Heart right ventricle (tissue), 16 donors: ENCODE data around the gene PTPRE. TPM values are rescaled to one million over a fixed set of nuclear protein-coding genes. Genes with fewer than 3 reads are reported as not detected.

Experiments
- ATAC-seq, 8 donors: fragments of 200-7000 bp; cut with Tn5 transposase; one replicate each; pipeline ENCODE4 v1.9.1; 2020; ENCODE audit warnings: mild to moderate bottlenecking in 8 of 8, moderate library complexity in 8 of 8, moderate number of reproducible peaks in 1 of 8
- DNase-seq, 2 donors: peaks; one replicate each; pipeline ENCODE4 v3.0.0-alpha.2; 2020
- H3K27ac ChIP-seq, 10 donors: fragments of 200-600 bp; sonication (generic) in 2 of 10; one replicate each; pipeline versions ENCODE4 v1.5.0 to v1.8.0; 2020 to 2022; ENCODE audit warnings: mild to moderate bottlenecking in 3 of 10
- H3K27me3 ChIP-seq, 7 donors: fragments of 200-600 bp; one replicate each; pipeline ENCODE4 v1.8.0; 2021 to 2022; ENCODE audit warnings: mild to moderate bottlenecking in 2 of 7
- H3K36me3 ChIP-seq, 9 donors: fragments of 200-600 bp; sonication (generic) in 1 of 9; one replicate each; pipeline versions ENCODE4 v1.5.0 to v1.8.0; 2020 to 2022; ENCODE audit warnings: mild to moderate bottlenecking in 2 of 9
- H3K4me1 ChIP-seq, 9 donors: fragments of 200-600 bp; sonication (generic) in 1 of 9; one replicate each; pipeline versions ENCODE4 v1.5.0 to v1.8.0; 2020 to 2022; ENCODE audit warnings: mild to moderate bottlenecking in 4 of 9
- H3K4me3 ChIP-seq, 10 donors: fragments of 200-600 bp; sonication (generic) in 2 of 10; one replicate each; pipeline versions ENCODE4 v1.5.0 to v1.8.0; 2020 to 2022; ENCODE audit warnings: mild to moderate bottlenecking in 7 of 10, moderate library complexity in 2 of 10
- H3K9me3 ChIP-seq, 11 donors: fragments of 200-600 bp in 10 of 11; sonication (generic) in 2 of 11; one replicate each; pipeline versions ENCODE4 v1.5.0 to v1.8.0; 2013 to 2022; ENCODE audit warnings: mild to moderate bottlenecking in 2 of 11, control low read depth in 1 of 11, moderate library complexity in 1 of 11
- CTCF ChIP-seq, 9 donors: fragments of 200-600 bp; sonication (generic) in 2 of 9; IDR thresholded peaks; one replicate each; pipeline versions ENCODE4 v1.5.0 to v1.8.0; 2021 to 2022; ENCODE audit warnings: antibody characterized with exemption in 9 of 9, mild to moderate bottlenecking in 5 of 9, moderate library complexity in 1 of 9
- WGBS, 2 donors: extraction: QIAGEN DNeasy Blood & Tissue Kit; methylation state at CpG; one replicate each; pipeline ENCODE4 v1.1.7; 2013; ENCODE audit warnings: inconsistent platforms in 1 of 2; 5-methylcytosine and 5-hydroxymethylcytosine counted together
- intact Hi-C, 10 donors: fragments of 100-400 bp; cut with DNase I; formaldehyde crosslinking; loops; one replicate each; pipeline versions ENCODE4 v1.11.1 to v1.14.2; 2022
- polyA plus RNA-seq, 2 donors: library from polyadenylated mRNA; stranded (reverse); fragments of 200-250 nt; gene quantifications; one replicate each; pipeline ENCODE4 v1.2.3, GENCODE V29; 2013
- total RNA-seq, 10 donors: library from RNA; stranded (reverse); fragmentation: NEBNext Ultra II Directional in 3 of 10; extraction: Animal tissue kit (Norgen Biotek cat#: 25700) in 3 of 10; gene quantifications; one replicate each; pipeline versions ENCODE4 v1.2.1 to v1.2.4, GENCODE V29; 2021 to 2023
- donor health status: Arrhythmogenic right ventricular cardiomyopathy.
- donor health status: ischemic (EF 13 %, LVEDD 7.1; RV severe dilation, severe dysfunction).
- donor health status: healthy with polysubstance abuse.
- donor health status: DM: no; HTN: yes; CAD: no.
- donor health status: DM: no; HTN: no; CAD: no.
- donor health status: ischemic (EF 25% LVEDD 6.9; RV normal size, moderate dysfunction).
- donor health status: ischemic (EF 25% LVEDD 5.7; RV mildly dilated, moderate dysfunction).
- donor health status: healthy.
- donor health status: DM: yes; HTN: yes; CAD: no.
- donor health status: Ischemic cardiomyopathy.
- donor health status: ischemic (EF 35%, LVEDD 5.7; RV mildly dilated, moderate dysfunction).
- donor health status: nonischemic (EF 11% LVEDD 7.7; RV severe dilation, severe dysfunction).
- donor health status: DM: yes; HTN: yes; CAD: no.
- donor health status: PGD.
- donor health status: ischemic (EF 29% LVEDD 5.4; RV normal size, mild dysfunction).
- donor health status: nonischemic (EF 23%, LVEDD 6.1; RV moderate dilation, normal function).

PTPRE gene
- total and polyA plus RNA-seq, 12 donors = 6.1 to 42.8 (median 22.1) TPM

- Histone ChIP-seq H3K27me3 (peaks cover 0 to 22% (median 7%) of the 10 kb centered on the region in 7 donors), H3K27ac (no peak overlapping the region), H3K4me3 (no peak overlapping the region), H3K4me1 (no peaks in the 10 kb centered on the region), H3K36me3 (peaks cover 0 to 30% (median 0%) of the 10 kb centered on the region in 9 donors), H3K9me3 (no peaks in the 10 kb centered on the region)
- WGBS, 2 donors = 86 to 90% methylated on average over 11 of the region's 11 CpGs
- intact Hi-C loops = no loop called here
- TF ChIP-seq CTCF (IDR thresholded peaks at IDR 0.05) = no peak
- no peak for DNase-seq
- ATAC-seq = peak in 1 of 8 donors; percentile 25
Observed at GRCh38 chr10:128095027-128095752, 188.3 kb downstream of the PTPRE start.

GRCh38 chr10:128095753-128096469 lies 189.0 kb downstream of the PTPRE start:
- H3K9me3 ChIP-seq = no peaks in the 10 kb centered on the region
- intact Hi-C loops = no loop called here
- 86 to 88% methylated on average over 11 of the region's 11 CpGs for WGBS, 2 donors
- H3K4me3 ChIP-seq = no peak overlapping the region
- DNase-seq = no peak
- H3K36me3 ChIP-seq = peaks cover 0 to 36% (median 0%) of the 10 kb centered on the region in 9 donors
- H3K4me1 ChIP-seq = no peaks in the 10 kb centered on the region
- TF ChIP-seq CTCF (IDR thresholded peaks at IDR 0.05) = no peak
- H3K27ac ChIP-seq = no peak overlapping the region
- ATAC-seq = no peak
- H3K27me3 ChIP-seq = peaks cover 0 to 15% (median 7%) of the 10 kb centered on the region in 7 donors

DNA sequence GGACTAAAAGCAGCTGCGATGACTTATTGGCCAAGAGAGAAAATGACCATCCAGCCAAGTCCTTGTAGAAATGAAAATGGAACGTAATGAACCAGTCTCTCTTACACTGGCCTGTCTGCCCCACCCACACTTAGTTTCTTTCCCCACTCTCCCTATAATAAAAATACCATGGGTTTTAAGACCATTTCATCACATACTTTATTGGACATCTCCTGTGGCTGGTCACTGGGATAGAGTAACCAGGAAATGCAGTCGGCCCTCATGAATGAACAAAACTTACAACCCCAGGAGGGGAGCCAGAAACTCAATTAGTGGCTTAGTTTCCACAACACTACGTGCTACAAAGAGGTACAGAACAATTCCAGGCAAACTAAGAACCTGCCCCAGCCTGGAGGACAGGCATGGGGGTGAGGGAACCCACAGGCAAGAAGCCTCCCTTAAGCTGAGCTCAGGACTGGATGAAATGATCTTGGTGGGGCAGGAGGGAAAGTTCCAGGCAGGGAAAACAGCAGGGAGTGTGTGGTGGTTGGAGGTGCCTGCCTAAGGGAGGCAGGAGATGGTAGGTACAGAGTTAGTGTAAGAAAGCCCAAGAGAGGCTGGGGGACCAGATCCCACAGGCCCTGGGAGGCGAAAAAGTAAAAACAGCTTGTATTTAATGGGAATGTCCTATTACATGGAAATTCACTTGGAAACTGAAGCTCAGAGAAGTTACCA lies 189.7 kb downstream of the PTPRE start:
- peaks cover 0 to 41% (median 0%) of the 10 kb centered on the region in 9 donors for H3K36me3 ChIP-seq
- no peak for TF ChIP-seq CTCF (IDR thresholded peaks at IDR 0.05)
- DNase-seq = no peak
- no peak overlapping the region for H3K27ac ChIP-seq
- no peak overlapping the region for H3K4me3 ChIP-seq
- H3K4me1 ChIP-seq = no peaks in the 10 kb centered on the region
- H3K27me3 ChIP-seq = peaks cover 0 to 13% (median 7%) of the 10 kb centered on the region in 7 donors
- intact Hi-C loops = no loop called here
- 90 to 91% methylated on average over 5 of the region's 5 CpGs for WGBS, 2 donors
- ATAC-seq = no peak
- no peaks in the 10 kb centered on the region for H3K9me3 ChIP-seq

DNA sequence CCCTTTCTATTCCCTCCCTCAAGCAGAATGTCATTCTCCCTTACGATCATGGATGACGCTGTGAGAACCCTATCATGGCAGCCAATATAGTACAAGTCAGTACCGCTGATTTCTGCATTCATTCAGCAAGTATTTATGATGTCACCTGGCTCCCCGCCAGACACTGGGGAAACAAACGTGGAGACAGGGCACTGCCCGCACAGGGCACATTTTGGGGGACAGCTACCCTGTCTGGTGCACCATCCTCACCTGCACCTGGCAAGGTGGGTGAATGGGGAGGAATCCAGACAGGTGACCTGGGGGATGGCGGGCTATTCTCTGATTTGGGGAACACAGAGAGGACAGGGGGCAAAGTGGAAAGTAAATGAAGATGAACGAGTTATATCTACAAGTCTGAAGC lies 190.9 kb downstream of the PTPRE start:
- no peaks in the 10 kb centered on the region for H3K4me1 ChIP-seq
- 80 to 83% methylated on average over 8 of the region's 8 CpGs for WGBS, 2 donors
- H3K27ac ChIP-seq = no peak overlapping the region
- TF ChIP-seq CTCF (IDR thresholded peaks at IDR 0.05) = no peak
- H3K4me3 ChIP-seq = no peak overlapping the region
- no peaks in the 10 kb centered on the region for H3K9me3 ChIP-seq
- no peak for ATAC-seq
- intact Hi-C loops = no loop called here
- peaks cover 0 to 50% (median 0%) of the 10 kb centered on the region in 9 donors for H3K36me3 ChIP-seq
- no peak for DNase-seq
- peaks cover 0 to 5% (median 2%) of the 10 kb centered on the region in 7 donors for H3K27me3 ChIP-seq
